Uterus (tissue), 2 donors: ENCODE data around the gene GLYR1.

ENCODE experiments used
- POLR2A ChIP-seq, 2 donors: fragments of 450-650 bp; IDR thresholded peaks; one replicate each; pipeline ENCODE4 v1.6.1; 2016; ENCODE audit warnings: antibody characterized with exemption in 2 of 2, mild to moderate bottlenecking in 1 of 2, moderate library complexity in 1 of 2
- TF ChIP-seq, protein P1 (sequence below), 4 experiments: fragments of 200-600 bp in 2 of 4; fragments of 450-650 bp in 2 of 4; sonication (generic) in 2 of 4; IDR thresholded peaks; one replicate each; pipeline ENCODE4 v1.5.1; 2016 to 2019; ENCODE audit warnings: antibody characterized with exemption in 4 of 4, mild to moderate bottlenecking in 2 of 4, moderate library complexity in 1 of 4

DNA sequence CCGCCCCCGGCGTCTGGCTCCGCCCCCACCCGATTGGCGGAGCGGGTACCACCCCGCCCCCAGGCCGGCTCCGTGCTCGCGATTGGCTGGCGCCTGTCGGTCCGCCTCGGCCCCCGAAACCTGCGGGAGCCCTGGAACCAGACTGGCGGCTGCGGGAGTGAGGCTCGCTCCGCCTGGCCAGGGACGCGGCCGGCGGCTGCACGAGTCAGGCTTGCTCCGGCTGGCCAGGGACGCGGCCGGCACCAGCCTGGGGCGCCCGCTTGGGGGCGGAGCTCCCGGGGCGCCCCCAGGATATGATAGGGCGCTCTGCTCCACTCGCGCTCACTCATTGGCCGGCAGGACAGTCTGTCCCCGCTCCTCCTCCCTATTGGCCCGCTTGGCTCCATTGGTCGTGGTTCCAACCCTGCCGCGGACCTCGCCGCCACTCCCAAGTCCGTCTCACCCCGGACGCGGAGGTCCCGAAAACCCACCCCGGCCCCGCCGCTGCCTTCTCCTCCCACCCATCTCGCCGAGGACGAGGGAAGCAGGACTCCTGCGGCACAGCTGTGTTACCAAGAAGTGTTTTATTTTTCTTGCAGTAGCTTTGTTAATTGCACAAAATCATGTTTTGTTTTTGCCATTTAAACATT lies 44.3 kb downstream of the GLYR1 start:
- TF ChIP-seq, protein P1, sequence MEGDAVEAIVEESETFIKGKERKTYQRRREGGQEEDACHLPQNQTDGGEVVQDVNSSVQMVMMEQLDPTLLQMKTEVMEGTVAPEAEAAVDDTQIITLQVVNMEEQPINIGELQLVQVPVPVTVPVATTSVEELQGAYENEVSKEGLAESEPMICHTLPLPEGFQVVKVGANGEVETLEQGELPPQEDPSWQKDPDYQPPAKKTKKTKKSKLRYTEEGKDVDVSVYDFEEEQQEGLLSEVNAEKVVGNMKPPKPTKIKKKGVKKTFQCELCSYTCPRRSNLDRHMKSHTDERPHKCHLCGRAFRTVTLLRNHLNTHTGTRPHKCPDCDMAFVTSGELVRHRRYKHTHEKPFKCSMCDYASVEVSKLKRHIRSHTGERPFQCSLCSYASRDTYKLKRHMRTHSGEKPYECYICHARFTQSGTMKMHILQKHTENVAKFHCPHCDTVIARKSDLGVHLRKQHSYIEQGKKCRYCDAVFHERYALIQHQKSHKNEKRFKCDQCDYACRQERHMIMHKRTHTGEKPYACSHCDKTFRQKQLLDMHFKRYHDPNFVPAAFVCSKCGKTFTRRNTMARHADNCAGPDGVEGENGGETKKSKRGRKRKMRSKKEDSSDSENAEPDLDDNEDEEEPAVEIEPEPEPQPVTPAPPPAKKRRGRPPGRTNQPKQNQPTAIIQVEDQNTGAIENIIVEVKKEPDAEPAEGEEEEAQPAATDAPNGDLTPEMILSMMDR (IDR thresholded peaks at IDR 0.05), result peak; percentile 7 to 66 (median 24)
- TF ChIP-seq POLR2A (IDR thresholded peaks at IDR 0.05), result peak; percentile 12 to 41
